22Rv1 (cell line): ENCODE measurements around the gene PTPN3.

Experiments used
- ZFX ChIP-seq: fragments of 450-650 bp; IDR thresholded peaks from 2 replicates; pipeline ENCODE4 v1.6.1; 2017; ENCODE audit warnings: antibody characterized with exemption, borderline replicate concordance
- TF ChIP-seq, protein P1 (sequence below): fragments of 450-650 bp; IDR thresholded peaks from 2 replicates; pipeline ENCODE4 v1.5.1; 2017; ENCODE audit warnings: mild to moderate bottlenecking

DNA sequence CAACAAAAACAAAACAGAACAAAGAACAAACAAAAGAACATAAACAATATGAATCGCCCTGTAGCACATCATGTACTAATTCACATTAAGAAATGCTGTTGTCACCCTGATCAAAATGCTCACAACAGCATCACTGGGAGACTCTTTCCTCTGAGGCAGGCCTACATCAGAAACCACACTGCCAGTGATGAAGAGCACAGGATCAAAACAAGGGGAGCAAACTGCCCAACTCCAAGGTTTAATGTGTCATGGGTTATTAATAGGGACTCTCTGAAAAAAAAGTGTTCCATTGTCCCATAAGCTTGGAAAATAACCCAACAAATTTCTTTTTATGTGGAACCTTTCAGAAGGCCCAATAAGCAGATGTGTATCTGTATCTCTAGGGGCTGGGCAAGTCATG, 74.2 kb downstream of the PTPN3 start:
- TF ChIP-seq, protein P1, sequence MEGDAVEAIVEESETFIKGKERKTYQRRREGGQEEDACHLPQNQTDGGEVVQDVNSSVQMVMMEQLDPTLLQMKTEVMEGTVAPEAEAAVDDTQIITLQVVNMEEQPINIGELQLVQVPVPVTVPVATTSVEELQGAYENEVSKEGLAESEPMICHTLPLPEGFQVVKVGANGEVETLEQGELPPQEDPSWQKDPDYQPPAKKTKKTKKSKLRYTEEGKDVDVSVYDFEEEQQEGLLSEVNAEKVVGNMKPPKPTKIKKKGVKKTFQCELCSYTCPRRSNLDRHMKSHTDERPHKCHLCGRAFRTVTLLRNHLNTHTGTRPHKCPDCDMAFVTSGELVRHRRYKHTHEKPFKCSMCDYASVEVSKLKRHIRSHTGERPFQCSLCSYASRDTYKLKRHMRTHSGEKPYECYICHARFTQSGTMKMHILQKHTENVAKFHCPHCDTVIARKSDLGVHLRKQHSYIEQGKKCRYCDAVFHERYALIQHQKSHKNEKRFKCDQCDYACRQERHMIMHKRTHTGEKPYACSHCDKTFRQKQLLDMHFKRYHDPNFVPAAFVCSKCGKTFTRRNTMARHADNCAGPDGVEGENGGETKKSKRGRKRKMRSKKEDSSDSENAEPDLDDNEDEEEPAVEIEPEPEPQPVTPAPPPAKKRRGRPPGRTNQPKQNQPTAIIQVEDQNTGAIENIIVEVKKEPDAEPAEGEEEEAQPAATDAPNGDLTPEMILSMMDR = no peak
- no peak for TF ChIP-seq ZFX
